Choroid plexus epithelial cell (primary cell): ENCODE measurements around the gene CABP4.
A peak's percentile ranks its signal among the peaks of the same experiment; 100 is the strongest.

Experiments
- DNase-seq: peaks from one replicate; pipeline ENCODE4 v3.0.0-alpha.2; 2010; ENCODE audit warnings: low read depth
- H3K4me3 ChIP-seq: 2 replicates; pipeline ENCODE4 v1.5.1; 2011; ENCODE audit warnings: low read depth, mild to moderate bottlenecking, control low read depth, low read length, moderate library complexity
- CTCF ChIP-seq: conservative IDR thresholded peaks from 2 replicates; pipeline ENCODE4 v1.5.1; 2011; ENCODE audit warnings: low read depth, mild to moderate bottlenecking, control low read depth, inconsistent platforms, low read length, moderate library complexity

Gene CABP4

GRCh38 chr11:67499808-67500483 is 44.8 kb downstream of the CABP4 start:
- DNase-seq: no peak
- no peak overlapping the region for H3K4me3 ChIP-seq
- TF ChIP-seq CTCF: no peak

GRCh38 chr11:67500484-67500821 is 45.3 kb downstream of the CABP4 start:
- DNase-seq: no peak
- no peak for TF ChIP-seq CTCF
- H3K4me3 ChIP-seq: no peak overlapping the region

GRCh38 chr11:67500831-67501715 is 45.9 kb downstream of the CABP4 start:
- TF ChIP-seq CTCF: no peak
- no peak overlapping the region for H3K4me3 ChIP-seq
- no peak for DNase-seq

- no peak for DNase-seq
- no peak for TF ChIP-seq CTCF
These were observed 46.7 kb downstream of the CABP4 start for GRCh38 chr11:67501854-67502253.

GRCh38 chr11:67502328-67502979 is 47.3 kb downstream of the CABP4 start:
- TF ChIP-seq CTCF: no peak
- no peak for DNase-seq

More at GRCh38 chr11:67501854-67502253, 46.7 kb downstream of the CABP4 start:
- no peak overlapping the region for H3K4me3 ChIP-seq

GRCh38 chr11:67503119-67504004 is 48.2 kb downstream of the CABP4 start:
- TF ChIP-seq CTCF: no peak
- H3K4me3 ChIP-seq: peak overlapping the region; percentile 78
- no peak for DNase-seq

More at GRCh38 chr11:67502328-67502979, 47.3 kb downstream of the CABP4 start:
- no peak overlapping the region for H3K4me3 ChIP-seq
